CD4-positive, alpha-beta T cell treated with Interferon alpha-2 for 1 hour (primary cell): ENCODE data around the gene RAPGEF5.

Experiments
- DNase-seq, 2 donors: peaks; one replicate each; pipeline ENCODE4 v3.0.0-alpha.2; 2020 to 2022

The RAPGEF5 gene

GRCh38 chr7:22144950-22145349, 212.0 kb downstream of the RAPGEF5 start:
- DNase-seq, result no peak

DNA sequence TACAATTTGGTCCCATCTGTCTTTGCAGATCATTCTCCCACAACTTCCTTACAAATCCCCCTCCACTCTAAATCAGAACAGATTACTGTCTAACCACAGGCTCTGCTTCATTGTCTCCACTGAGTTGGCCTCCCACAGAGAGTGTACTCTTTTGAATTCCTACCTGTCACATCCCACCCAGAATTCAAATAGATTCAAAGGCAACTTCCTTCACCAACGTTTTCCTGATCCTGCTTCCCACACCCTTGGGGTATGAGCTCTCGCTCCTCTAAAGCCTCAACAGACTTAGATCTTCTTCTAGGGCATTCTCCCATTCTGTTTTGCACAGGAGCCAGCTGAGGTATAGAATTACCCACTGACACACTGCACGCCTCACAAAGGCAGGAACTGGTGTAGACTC, 213.5 kb downstream of the RAPGEF5 start:
- no peak for DNase-seq

DNA sequence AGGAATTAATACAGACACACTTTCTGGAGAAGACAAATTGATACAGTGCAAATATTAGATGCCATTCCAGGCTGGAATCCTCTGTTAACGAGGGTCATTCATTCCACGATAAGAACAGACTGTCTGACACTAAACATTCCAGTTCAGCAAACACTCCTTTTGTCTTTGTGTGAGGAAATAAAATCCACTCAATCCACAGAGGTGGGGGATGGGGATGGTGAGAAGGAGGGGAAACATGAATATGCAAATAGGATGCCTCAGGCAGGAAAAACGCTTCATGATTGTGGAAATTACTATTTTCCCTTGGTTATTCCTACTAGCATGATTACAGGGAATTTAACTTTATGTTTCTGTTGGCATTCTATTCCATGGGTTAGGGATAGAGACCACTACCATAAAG, 214.4 kb downstream of the RAPGEF5 start:
- no peak for DNase-seq

DNA sequence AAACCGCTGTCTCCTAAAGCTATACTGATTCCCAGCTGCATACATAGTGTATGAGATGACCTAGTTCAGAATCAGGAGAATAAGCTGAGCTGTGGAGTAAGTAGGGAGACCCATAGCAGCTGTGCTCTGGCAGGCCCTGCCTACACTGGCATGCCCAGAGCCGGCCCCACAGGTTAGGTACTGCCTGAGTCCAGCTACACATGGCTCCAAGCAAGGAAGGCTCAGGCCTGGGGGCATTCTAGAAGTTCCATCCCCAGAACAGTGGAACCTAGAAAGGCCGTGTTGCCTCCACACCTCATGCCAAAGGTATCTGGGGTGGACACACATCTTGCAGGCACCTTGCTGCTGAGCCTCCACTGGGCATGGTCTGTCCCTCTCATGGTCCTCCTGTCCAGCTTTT, 215.6 kb downstream of the RAPGEF5 start:
- DNase-seq, result no peak

DNA sequence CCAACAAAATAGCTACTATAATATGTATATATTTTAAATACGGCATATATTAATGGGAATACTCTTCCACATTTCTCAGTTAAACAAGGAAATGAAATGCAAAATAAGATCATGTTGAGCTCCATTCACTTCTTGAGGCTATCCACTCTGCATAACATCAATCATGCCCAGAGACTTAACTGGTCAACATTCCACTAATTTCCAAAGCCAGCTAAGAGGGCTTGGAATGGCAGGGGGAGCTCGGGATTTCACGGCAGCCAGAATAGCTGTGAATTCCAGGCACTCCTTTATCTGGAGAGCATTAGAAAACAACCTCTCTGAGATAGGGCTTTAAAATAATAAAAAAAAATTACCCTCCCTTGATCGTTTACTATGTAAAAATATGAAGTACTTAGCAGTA, 216.4 kb downstream of the RAPGEF5 start:
- no peak for DNase-seq

DNA sequence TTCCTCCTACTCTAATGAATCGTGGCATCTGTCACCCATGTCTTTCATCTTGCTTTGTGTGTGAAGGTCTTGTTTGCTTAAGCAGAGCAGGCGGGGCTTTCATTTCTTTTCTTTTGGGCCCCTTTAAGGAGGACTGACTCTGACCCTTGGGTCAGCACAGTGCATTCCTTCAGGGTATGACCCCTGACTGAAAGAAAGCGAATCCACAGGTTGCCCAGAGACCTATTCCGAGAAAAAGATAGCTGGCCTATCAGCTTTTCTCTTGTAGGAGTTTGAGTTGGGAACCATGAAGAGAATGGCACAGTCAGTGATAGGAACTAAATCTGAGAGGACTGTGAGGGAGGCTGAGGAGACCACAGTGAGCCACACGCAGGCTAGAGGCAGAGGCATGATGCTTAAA, 218.1 kb downstream of the RAPGEF5 start:
- DNase-seq, result no peak

DNA sequence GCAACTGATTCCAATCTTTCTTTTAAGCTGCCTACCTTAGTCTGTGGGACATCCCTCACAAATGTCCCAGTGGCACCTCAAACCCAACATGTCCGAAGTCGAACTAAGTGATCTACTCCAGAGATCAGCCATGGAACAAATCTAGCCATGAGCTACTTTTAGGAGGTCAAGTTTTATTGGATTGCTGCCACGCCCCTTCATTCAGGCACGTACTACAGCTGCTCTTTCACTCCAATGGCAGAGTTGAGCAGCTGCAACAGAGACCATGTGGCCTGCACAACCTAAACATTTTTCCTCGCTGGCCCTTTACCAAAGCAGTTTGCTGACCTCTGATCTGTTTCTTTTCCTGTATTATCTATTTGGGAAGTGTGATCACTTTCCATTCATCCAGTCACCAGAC, 218.8 kb downstream of the RAPGEF5 start:
- DNase-seq, result no peak

DNA sequence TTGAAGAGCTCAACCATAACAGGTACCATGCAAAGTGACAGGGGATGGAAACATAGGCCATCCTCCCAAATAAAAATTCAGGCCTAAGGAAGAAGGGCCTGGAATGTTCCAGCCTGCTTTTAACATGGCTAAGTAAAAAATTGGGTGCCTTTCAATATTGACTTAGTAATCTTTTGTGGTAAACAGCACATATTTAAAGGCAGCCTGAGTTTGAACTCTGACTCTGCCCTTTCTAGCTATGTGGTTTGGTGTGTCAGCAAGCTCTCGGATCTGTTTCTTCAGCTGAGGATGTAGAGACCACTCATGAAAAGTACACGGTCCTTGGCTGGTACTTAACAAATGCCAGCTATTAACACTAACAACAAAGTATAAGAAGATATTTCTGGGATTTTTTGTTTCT, 219.5 kb downstream of the RAPGEF5 start:
- DNase-seq, result no peak

- no peak for DNase-seq
Observed at GRCh38 chr7:22137026-22137425, 219.9 kb downstream of the RAPGEF5 start.

GRCh38 chr7:22129819-22130580, 227.0 kb downstream of the RAPGEF5 start:
- DNase-seq, result no peak

- DNase-seq, result no peak
Observed at GRCh38 chr7:22129166-22129565, 227.8 kb downstream of the RAPGEF5 start.

DNA sequence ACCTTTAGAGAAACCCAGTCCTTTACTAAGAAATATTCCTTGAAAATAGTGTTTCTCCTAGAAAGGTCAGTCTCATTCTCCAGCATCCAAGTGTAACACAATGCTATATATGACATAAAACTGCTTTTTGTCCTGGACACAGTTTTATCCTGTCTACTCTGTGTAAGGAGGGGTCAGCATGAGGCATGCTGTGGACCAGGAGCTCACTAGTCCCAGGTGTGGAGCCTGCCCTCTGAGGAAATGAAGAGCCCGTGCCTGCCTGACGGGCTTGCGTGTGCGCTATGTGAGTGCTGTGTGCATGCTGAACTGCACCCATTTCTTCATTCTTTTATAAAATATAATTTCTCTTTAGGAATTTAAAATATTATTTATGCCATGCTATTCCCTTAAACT, 228.4 kb downstream of the RAPGEF5 start:
- no peak for DNase-seq

GRCh38 chr7:22127835-22128527, 229.0 kb downstream of the RAPGEF5 start:
- DNase-seq, result no peak

- no peak for DNase-seq
Observed at GRCh38 chr7:22125436-22125835, 231.5 kb downstream of the RAPGEF5 start.

DNA sequence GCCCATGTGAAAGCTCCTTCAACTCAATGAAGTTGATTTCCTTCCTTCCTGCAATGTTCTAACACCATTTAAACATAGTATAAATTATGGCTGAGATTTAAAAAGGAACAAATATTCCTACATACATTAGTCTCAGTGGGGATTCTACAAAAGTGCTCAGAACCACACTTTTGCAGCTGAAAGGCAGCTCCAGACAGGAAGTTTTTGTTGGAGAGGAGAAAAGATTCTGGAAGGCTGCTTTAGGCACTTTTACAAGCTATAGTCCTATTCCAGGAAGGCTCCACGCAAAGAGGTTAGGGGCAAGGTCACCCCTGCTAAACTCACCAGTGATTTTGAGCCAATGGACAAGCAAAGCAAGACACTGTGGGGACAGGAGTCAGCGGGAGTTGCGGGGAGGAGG, 232.0 kb downstream of the RAPGEF5 start:
- DNase-seq, result no peak

DNA sequence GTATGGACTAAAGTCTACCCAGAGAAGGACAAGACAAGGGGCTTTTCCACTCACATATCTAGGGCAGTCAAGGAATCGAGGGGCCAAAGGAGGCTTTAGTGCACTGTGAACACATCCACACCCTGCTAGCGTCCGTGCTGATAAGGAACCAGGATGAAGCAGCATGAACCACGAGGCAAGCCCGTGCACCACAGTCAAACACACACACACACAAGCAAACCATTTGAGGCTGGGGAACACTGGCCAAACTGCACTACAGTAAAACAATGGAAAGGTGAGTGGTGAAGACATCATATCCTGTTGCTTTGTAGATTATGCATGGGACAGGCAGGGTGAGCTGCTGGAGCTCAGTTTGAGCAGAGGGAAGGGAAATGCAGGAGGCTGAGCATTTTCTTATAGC, 233.8 kb downstream of the RAPGEF5 start:
- no peak for DNase-seq

- DNase-seq, result peak in 1 of 2 donors; percentile 2
Observed at GRCh38 chr7:22121702-22122474, 235.1 kb downstream of the RAPGEF5 start.

GRCh38 chr7:22120391-22121053, 236.4 kb downstream of the RAPGEF5 start:
- DNase-seq, result no peak

DNA sequence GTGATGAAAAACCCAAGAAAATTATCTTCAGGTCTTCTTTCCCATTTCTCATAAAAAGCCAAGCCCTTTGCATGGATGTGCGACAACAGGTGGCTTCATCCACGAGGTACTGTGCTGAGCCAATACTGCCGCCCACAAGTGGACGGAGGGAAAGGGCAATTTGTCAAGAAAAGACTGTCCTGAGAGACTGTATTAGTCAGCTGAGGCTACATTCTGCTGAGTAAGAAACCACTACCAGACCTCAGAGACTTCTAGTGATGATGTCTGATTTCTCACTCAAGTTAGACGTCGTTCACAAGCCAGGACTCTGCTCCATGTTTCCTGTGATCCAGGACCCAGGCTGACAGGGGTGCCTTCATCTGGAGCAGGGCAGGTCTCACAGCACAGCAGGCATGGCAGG, 239.7 kb downstream of the RAPGEF5 start:
- DNase-seq, result no peak

- DNase-seq, result no peak
Observed at GRCh38 chr7:22116451-22117030, 240.4 kb downstream of the RAPGEF5 start.

GRCh38 chr7:22115689-22116088, 241.3 kb downstream of the RAPGEF5 start:
- no peak for DNase-seq

- no peak for DNase-seq
Observed at GRCh38 chr7:22114440-22114981, 242.4 kb downstream of the RAPGEF5 start.

DNA sequence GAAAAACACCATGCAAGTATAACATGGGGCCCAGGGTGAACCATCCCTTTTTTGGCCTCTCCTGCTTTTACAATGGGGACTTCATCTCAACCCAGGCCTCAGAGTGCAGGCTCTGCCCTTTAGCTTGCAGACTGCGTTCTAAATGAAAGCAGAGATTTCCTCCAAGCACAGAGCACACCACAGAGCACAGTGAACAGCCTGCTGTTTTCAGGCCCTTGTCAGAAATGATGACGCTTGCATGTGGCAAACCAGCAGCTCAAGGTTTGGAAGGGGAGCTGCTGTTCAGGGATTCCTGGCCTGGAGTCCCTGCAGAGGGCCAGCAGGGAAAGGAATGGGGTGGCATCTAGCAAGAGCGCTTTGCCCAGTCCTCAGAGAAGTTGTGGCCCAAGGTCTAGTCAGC, 243.9 kb downstream of the RAPGEF5 start:
- DNase-seq, result no peak
